ENCODE data around the gene PRSS38.

PRSS38 gene

DNA sequence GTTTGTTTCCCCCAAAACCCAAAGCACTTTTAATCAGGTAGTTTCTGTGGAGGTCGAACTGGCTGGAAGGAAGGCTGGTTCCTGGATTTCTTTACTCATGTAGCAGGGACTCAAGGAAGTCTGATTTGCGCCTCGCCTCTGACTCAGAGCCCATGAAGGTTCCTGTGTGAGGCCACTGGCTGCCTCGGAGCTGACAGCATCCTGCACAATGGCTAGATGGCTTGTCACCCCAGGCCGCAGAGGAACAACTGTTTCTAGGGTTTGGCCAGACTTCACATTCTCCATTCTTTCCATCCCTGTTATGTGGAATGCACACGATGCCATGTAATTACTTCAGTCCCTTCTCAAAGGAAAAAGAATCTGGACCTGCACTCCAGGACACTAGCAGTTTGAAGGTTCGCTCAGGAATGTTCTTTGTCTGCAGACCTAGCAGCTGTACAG, 39.1 kb upstream of the PRSS38 start:
- H3K27ac ChIP-seq, result no peak overlapping the region
- peaks cover 8 to 65% (median 10%) of the 10 kb centered on the region in 3 donors for H3K36me3 ChIP-seq
- no peaks in the 10 kb centered on the region for H3K27me3 ChIP-seq
- peak in 1 of 2 donors; percentile 45 for DNase-seq
- TF ChIP-seq, protein P1, sequence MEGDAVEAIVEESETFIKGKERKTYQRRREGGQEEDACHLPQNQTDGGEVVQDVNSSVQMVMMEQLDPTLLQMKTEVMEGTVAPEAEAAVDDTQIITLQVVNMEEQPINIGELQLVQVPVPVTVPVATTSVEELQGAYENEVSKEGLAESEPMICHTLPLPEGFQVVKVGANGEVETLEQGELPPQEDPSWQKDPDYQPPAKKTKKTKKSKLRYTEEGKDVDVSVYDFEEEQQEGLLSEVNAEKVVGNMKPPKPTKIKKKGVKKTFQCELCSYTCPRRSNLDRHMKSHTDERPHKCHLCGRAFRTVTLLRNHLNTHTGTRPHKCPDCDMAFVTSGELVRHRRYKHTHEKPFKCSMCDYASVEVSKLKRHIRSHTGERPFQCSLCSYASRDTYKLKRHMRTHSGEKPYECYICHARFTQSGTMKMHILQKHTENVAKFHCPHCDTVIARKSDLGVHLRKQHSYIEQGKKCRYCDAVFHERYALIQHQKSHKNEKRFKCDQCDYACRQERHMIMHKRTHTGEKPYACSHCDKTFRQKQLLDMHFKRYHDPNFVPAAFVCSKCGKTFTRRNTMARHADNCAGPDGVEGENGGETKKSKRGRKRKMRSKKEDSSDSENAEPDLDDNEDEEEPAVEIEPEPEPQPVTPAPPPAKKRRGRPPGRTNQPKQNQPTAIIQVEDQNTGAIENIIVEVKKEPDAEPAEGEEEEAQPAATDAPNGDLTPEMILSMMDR (IDR thresholded peaks at IDR 0.05), result no peak
- intact Hi-C loops (cut with DNase I; ENCODE audit: low total_unique reads), result no loop called here
- H3K9me3 ChIP-seq, result no peaks in the 10 kb centered on the region
- H3K4me3 ChIP-seq, result no peak overlapping the region
- peaks cover 0 to 14% (median 12%) of the 10 kb centered on the region in 4 donors for H3K4me1 ChIP-seq

DNA sequence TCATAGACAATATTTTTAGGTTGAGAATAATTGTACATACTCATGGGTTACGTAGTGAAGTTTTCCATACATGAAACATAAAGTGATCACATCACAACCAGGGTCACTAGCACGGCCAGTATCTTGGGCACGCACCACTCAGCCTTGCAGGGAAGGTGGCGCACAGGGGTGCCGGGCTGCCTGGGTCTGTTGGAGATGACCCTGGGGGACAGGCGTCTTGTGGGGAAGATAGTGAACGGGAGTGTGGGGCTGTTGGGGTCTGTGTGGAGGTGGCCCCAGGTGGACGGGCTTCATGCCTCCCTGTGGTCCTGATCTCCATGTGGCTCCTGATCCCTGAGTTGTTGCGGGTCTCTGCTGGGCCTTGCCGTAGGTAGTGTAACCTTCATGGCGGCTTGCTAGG, 38.3 kb upstream of the PRSS38 start:
- Histone ChIP-seq H3K27me3 (no peaks in the 10 kb centered on the region), H3K4me1 (peaks cover 0 to 14% (median 12%) of the 10 kb centered on the region in 4 donors), H3K36me3 (peaks cover 10 to 63% (median 13%) of the 10 kb centered on the region in 3 donors), H3K9me3 (no peaks in the 10 kb centered on the region), H3K27ac (no peak overlapping the region), H3K4me3 (no peak overlapping the region)
- TF ChIP-seq, protein P1 (IDR thresholded peaks at IDR 0.05), result no peak
- DNase-seq, result peak in 1 of 2 donors; percentile 9
- intact Hi-C loops (cut with DNase I; ENCODE audit: low total_unique reads), result no loop called here

DNA sequence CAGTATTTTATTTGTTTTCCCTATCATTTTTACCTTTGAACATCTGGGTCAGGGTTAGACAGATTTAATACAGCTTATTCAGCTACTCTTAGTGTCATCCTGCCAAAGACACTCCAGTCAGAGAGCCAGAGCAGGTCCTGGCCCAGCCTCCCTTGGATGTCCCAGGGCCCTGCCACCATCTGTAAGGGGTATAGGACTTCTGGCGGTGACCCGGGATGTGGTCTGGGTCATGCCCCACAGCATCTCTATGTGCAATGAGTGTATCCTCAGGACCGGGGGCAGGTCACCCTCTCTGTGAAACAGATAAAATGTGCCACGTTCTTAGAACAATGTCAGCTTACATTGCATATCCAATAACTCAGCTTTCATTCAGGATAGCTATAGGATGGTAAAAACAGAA, 37.8 kb upstream of the PRSS38 start:
- Histone ChIP-seq H3K27me3 (no peaks in the 10 kb centered on the region), H3K9me3 (no peaks in the 10 kb centered on the region), H3K36me3 (peaks cover 10 to 64% (median 15%) of the 10 kb centered on the region in 3 donors), H3K4me1 (peaks cover 0 to 14% (median 12%) of the 10 kb centered on the region in 4 donors), H3K27ac (no peak overlapping the region), H3K4me3 (no peak overlapping the region)
- peak; percentile 11 to 16 for DNase-seq
- TF ChIP-seq, protein P1 (IDR thresholded peaks at IDR 0.05), result no peak
- intact Hi-C loops (cut with DNase I; ENCODE audit: low total_unique reads), result no loop called here

DNA sequence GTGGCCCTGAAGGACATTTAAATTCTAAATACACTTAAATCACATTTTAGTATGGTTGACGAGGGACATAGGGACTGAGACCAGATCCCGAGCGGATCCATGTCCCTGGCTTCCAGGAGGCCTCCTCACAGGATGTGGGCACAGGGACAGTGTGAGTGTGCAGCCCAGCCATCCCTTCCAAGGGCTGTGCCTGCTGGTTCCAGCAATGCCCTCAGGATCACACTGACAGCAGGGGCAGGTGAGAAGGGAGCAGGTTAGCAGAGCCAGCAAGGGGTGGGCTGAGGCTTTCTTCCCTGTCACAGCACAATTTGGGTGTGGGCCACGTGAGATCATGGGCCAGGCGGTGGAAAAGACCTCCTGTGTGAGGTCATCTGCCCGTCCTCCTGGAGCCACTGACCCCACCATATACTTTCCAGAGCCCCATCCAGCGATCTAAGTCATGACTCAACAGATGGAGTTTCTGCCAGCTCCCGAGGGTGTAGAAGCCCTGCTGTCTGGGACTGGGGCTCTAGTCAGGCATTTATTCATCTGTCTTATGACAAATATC, 37.0 kb upstream of the PRSS38 start:
- DNase-seq, result peak; percentile 19 to 39
- no peak overlapping the region for H3K4me3 ChIP-seq
- H3K27ac ChIP-seq, result no peak overlapping the region
- intact Hi-C loops (cut with DNase I; ENCODE audit: low total_unique reads), result no loop called here
- no peaks in the 10 kb centered on the region for H3K27me3 ChIP-seq
- H3K9me3 ChIP-seq, result no peaks in the 10 kb centered on the region
- TF ChIP-seq, protein P1 (IDR thresholded peaks at IDR 0.05), result no peak
- peaks cover 10 to 64% (median 15%) of the 10 kb centered on the region in 3 donors for H3K36me3 ChIP-seq
- H3K4me1 ChIP-seq, result peaks cover 0 to 14% (median 12%) of the 10 kb centered on the region in 4 donors

DNA sequence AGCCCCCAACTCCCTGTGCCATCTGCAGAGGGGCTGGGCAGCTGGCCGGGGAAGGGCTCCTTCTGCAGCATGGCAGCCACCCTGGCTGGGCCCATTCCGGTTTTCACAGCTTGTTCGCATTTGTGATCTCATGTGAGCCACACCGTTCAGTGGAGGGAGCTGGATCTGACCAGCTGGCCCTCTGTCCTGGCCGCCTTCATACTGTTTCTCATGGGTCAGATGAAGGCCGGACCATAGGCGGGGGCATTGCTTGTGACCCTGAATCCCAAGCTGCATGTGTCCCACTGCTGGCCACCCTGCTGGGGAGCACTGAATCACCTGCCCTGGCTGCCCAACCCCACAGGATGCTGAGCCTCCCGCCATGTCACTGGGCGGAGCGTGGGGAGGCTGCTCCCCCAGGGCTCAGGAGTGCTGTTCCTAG, 36.4 kb upstream of the PRSS38 start:
- peak; percentile 10 to 42 for DNase-seq
- TF ChIP-seq, protein P1 (IDR thresholded peaks at IDR 0.05), result no peak
- no peaks in the 10 kb centered on the region for H3K9me3 ChIP-seq

More for the DNA sequence above, 36.4 kb upstream of the PRSS38 start:
- Histone ChIP-seq H3K36me3 (peaks cover 10 to 58% (median 15%) of the 10 kb centered on the region in 3 donors), H3K27ac (no peak overlapping the region), H3K27me3 (no peaks in the 10 kb centered on the region), H3K4me1 (peaks cover 0 to 14% (median 12%) of the 10 kb centered on the region in 4 donors), H3K4me3 (no peak overlapping the region)
- intact Hi-C loops (cut with DNase I; ENCODE audit: low total_unique reads), result no loop called here
